Right lobe of liver (tissue), 4 donors: ENCODE data around the gene SOBP.

ENCODE experiments used
- POLR2A ChIP-seq: fragments of 450-650 bp; IDR thresholded peaks from one replicate; pipeline ENCODE4 v1.6.1; 2017; ENCODE audit warnings: antibody characterized with exemption, mild to moderate bottlenecking
- TF ChIP-seq, protein P1 (sequence below), 4 donors: fragments of 200-600 bp in 3 of 4; fragments of 450-650 bp in 1 of 4; IDR thresholded peaks; one replicate each; pipeline versions ENCODE4 v1.5.1 to v1.8.0; 2016 to 2022; ENCODE audit warnings: antibody characterized with exemption in 4 of 4, mild to moderate bottlenecking in 2 of 4
- donor health status: DM: no; HTN: no; CAD: no.
- donor health status: DM: no; HTN: no; CAD: no.
- donor health status: DM: no; HTN: yes; CAD: no.

DNA sequence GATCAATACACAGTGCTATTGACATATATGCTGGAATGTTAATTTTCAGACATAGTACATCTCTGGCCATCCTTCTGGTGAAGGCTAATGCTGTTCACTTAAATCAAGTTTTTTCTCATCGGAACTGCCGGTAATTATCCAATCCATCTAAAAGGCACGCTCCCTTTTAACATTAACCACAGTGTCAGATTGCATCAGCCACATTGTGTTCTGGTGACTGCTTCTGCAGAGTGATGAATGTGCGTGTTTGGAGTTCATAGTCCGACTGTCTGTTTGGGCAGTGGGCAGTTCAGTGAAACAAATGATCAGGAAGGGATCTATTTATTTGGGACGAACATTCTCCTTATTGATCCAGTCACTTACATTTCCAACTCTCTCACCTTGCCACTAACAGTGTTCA is 49.5 kb downstream of the SOBP start:
- TF ChIP-seq, protein P1, sequence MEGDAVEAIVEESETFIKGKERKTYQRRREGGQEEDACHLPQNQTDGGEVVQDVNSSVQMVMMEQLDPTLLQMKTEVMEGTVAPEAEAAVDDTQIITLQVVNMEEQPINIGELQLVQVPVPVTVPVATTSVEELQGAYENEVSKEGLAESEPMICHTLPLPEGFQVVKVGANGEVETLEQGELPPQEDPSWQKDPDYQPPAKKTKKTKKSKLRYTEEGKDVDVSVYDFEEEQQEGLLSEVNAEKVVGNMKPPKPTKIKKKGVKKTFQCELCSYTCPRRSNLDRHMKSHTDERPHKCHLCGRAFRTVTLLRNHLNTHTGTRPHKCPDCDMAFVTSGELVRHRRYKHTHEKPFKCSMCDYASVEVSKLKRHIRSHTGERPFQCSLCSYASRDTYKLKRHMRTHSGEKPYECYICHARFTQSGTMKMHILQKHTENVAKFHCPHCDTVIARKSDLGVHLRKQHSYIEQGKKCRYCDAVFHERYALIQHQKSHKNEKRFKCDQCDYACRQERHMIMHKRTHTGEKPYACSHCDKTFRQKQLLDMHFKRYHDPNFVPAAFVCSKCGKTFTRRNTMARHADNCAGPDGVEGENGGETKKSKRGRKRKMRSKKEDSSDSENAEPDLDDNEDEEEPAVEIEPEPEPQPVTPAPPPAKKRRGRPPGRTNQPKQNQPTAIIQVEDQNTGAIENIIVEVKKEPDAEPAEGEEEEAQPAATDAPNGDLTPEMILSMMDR (IDR thresholded peaks at IDR 0.05) = no peak
- TF ChIP-seq POLR2A = no peak
